A673 (cell line): ENCODE measurements around the gene STIM1. TPM values are rescaled to one million over a fixed set of nuclear protein-coding genes. Genes with fewer than 3 reads are reported as not detected.

Experiments used
- Bru-seq: library from RNA; stranded (reverse); fragments of 400-500 nt; gene quantifications from one replicate; lab custom pipeline; 2021; lab: Mats Ljungman, UMichigan
- BruChase-seq, 2 experiments: library from RNA; stranded (reverse); fragments of 400-500 nt; gene quantifications; one replicate each; lab custom pipeline; 2021; lab: Mats Ljungman, UMichigan
- BruUV-seq: library from RNA; stranded (reverse); fragments of 400-500 nt; replicated peaks from 2 replicates; lab custom pipeline; 2021; lab: Mats Ljungman, UMichigan
- CTCF ChIA-PET: fragments of 300-600 bp; sonication (Branson Sonifier 250); formaldehyde crosslinking; loops from one replicate; lab custom pipeline; 2022; ENCODE audit warnings: antibody characterized with exemption; lab: Charles Lee
- POLR2A ChIA-PET: fragments of 300-600 bp; sonication (Branson Sonifier 250); formaldehyde crosslinking; loops from one replicate; lab custom pipeline; 2022; ENCODE audit warnings: antibody characterized with exemption; ENCODE audit not compliant: low non-redundant PET; lab: Charles Lee
- DNase-seq: peaks from one replicate; pipeline ENCODE4 v3.0.0-alpha.2; 2015; ENCODE audit warnings: low spot score
- H3K27ac ChIP-seq: fragments of 200-600 bp; sonication (generic); 2 replicates; pipeline ENCODE4 v1.5.1; 2016; ENCODE audit warnings: mixed run types, low read depth, mild to moderate bottlenecking, mixed read lengths, antibody characterized with exemption, low read length; ENCODE audit not compliant: poor library complexity, severe bottlenecking
- H3K27me3 ChIP-seq: fragments of 200-600 bp; sonication (generic); replicated peaks from 2 replicates; pipeline ENCODE4 v1.6.1; 2017; ENCODE audit warnings: mixed run types, low read depth, mild to moderate bottlenecking, mixed read lengths, antibody characterized with exemption, low read length; ENCODE audit not compliant: insufficient read depth, poor library complexity
- H3K36me3 ChIP-seq: fragments of 200-600 bp; sonication (generic); 2 replicates; pipeline ENCODE4 v1.6.1; 2016; ENCODE audit warnings: mixed run types, mild to moderate bottlenecking, mixed read lengths, antibody characterized with exemption, low read length; ENCODE audit not compliant: insufficient read depth, poor library complexity, severe bottlenecking
- H3K4me1 ChIP-seq: fragments of 200-600 bp; sonication (generic); 2 replicates; pipeline ENCODE4 v1.6.1; 2017; ENCODE audit warnings: mixed run types, mild to moderate bottlenecking, mixed read lengths, antibody characterized with exemption, low read length; ENCODE audit not compliant: insufficient read depth, poor library complexity, severe bottlenecking
- H3K4me3 ChIP-seq: fragments of 200-600 bp; sonication (generic); 2 replicates; pipeline ENCODE4 v1.5.1; 2016; ENCODE audit warnings: low read depth, mixed run types, mild to moderate bottlenecking, mixed read lengths, low read length; ENCODE audit not compliant: poor library complexity, severe bottlenecking
- H3K9me3 ChIP-seq: fragments of 200-600 bp; sonication (generic); 2 replicates; pipeline ENCODE4 v1.6.1; 2016; ENCODE audit warnings: mixed run types, low read depth, mild to moderate bottlenecking, mixed read lengths, antibody characterized with exemption, low read length; ENCODE audit not compliant: poor library complexity, severe bottlenecking
- EZH2 ChIP-seq: fragments of 200-600 bp; sonication (generic); IDR thresholded peaks from 2 replicates; pipeline ENCODE4 v1.6.1; 2017; ENCODE audit warnings: borderline replicate concordance, low read depth, mild to moderate bottlenecking, mixed read lengths, antibody characterized with exemption, low read length; ENCODE audit not compliant: poor library complexity, severe bottlenecking
- intact Hi-C: fragments of 100-400 bp; cut with micrococcal nuclease; formaldehyde crosslinking; loops from one replicate; pipeline ENCODE4 v1.10.0; 2022; ENCODE audit not compliant: unreplicated experiment
- long read RNA-seq: library from polyadenylated mRNA; stranded (forward); transcript quantifications from one replicate; pipeline ENCODE4 v2.0.0, GENCODE V29; 2022
- total RNA-seq: library from RNA; stranded (reverse); gene quantifications from 2 replicates; pipeline ENCODE4 v1.2.3, GENCODE V29; 2021
- TF ChIP-seq, protein P1 (sequence below): fragments of 300-800, 200-600 bp; sonication (generic); conservative IDR thresholded peaks from 2 replicates; pipeline ENCODE4 v1.5.1; 2017; ENCODE audit warnings: low read depth, mild to moderate bottlenecking, antibody characterized with exemption, low read length, moderate library complexity, mixed read lengths

STIM1 gene
- total RNA-seq: 14.2 and 18.6 TPM in 2 replicates
- Bru-seq, nascent RNA: percentile 54 among the genes with signal in this experiment
- BruChase-seq, experiment 1, labeled RNA remaining after a 2-hour chase: percentile 49 among the genes with signal in this experiment
- BruChase-seq, experiment 2, labeled RNA remaining after a 6-hour chase: percentile 55 among the genes with signal in this experiment
- long read RNA-seq, full-length matches to known transcripts: 11 of 15 reads
- long read RNA-seq, partial matches to known transcripts: 1 of 15 reads
- long read RNA-seq, other reads (novel, unspliced or antisense): 3 of 15 reads

DNA sequence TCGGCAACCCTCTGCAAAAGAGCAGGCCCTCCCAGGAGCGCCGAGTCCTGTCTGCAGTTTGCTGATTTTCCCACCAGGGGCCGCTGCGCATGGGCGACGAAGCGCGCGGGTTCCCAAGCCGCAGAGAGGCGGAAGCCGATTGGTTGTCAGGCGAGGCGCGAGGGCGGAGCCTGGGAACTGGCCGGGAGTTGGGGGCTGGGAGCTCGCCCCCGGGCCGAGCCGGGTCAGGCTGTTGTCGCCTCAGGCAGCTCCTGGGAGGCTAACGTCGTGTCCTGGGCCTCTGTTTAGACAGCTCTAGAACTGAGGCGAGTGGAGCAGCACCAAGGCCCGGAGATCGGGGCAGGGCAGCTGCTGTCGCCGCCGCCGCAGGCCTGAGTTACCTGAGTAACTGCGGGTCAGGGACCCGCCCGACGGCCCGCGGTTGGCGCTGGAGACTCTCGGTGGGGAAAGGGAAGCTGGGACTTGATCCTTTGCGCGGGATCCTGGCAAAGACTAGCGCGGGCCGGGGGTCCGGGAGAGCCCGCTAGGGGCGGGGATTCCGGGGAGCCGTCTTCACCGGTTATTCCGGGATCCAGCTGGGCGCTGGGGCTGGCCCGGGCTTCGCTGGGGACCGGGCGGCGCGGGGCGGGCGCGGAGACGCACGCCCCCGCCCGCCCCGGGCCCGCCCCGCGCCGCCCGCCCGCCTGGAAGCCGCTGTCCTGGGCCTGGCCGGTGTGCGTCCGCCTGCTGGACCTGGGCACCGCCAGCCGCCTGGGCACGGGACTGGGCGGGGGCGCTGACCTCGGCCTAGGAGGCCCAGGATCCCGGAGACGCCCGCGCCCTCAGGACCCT is at the start of gene STIM1:
Gene STIM1 (plus strand): TSS at position 688 of the 831 bp plus-strand sequence. CDS start 607 bp downstream, outside the sequence.
- Histone ChIP-seq H3K9me3 (no peaks in the 10 kb centered on the region), H3K36me3 (no peaks in the 10 kb centered on the region), H3K4me3 (peak within 1 kb of the TSS; percentile 97), H3K27ac (peak within 1 kb of the TSS; percentile 66), H3K27me3 (no peaks in the 10 kb centered on the region), H3K4me1 (peaks cover 20% of the 10 kb centered on the region)
- BruUV-seq: no TSS peak
- ChIA-PET CTCF (interaction anchor here (0.6 to 2.2 kb wide), 8 partner anchors 9 to 218 kb away, joined by 3 to 31 read pairs (median 5); partner anchors contain the start of gene RHOG), POLR2A (no interaction called here)
- TF ChIP-seq, protein P1, sequence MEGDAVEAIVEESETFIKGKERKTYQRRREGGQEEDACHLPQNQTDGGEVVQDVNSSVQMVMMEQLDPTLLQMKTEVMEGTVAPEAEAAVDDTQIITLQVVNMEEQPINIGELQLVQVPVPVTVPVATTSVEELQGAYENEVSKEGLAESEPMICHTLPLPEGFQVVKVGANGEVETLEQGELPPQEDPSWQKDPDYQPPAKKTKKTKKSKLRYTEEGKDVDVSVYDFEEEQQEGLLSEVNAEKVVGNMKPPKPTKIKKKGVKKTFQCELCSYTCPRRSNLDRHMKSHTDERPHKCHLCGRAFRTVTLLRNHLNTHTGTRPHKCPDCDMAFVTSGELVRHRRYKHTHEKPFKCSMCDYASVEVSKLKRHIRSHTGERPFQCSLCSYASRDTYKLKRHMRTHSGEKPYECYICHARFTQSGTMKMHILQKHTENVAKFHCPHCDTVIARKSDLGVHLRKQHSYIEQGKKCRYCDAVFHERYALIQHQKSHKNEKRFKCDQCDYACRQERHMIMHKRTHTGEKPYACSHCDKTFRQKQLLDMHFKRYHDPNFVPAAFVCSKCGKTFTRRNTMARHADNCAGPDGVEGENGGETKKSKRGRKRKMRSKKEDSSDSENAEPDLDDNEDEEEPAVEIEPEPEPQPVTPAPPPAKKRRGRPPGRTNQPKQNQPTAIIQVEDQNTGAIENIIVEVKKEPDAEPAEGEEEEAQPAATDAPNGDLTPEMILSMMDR: peak; percentile 92
- no peak for TF ChIP-seq EZH2
- DNase-seq: peak; percentile 95
- intact Hi-C loops: loop anchor here (1.0 kb wide), 1 partner anchor 217 kb away; no protein-coding TSS in a partner anchor

DNA sequence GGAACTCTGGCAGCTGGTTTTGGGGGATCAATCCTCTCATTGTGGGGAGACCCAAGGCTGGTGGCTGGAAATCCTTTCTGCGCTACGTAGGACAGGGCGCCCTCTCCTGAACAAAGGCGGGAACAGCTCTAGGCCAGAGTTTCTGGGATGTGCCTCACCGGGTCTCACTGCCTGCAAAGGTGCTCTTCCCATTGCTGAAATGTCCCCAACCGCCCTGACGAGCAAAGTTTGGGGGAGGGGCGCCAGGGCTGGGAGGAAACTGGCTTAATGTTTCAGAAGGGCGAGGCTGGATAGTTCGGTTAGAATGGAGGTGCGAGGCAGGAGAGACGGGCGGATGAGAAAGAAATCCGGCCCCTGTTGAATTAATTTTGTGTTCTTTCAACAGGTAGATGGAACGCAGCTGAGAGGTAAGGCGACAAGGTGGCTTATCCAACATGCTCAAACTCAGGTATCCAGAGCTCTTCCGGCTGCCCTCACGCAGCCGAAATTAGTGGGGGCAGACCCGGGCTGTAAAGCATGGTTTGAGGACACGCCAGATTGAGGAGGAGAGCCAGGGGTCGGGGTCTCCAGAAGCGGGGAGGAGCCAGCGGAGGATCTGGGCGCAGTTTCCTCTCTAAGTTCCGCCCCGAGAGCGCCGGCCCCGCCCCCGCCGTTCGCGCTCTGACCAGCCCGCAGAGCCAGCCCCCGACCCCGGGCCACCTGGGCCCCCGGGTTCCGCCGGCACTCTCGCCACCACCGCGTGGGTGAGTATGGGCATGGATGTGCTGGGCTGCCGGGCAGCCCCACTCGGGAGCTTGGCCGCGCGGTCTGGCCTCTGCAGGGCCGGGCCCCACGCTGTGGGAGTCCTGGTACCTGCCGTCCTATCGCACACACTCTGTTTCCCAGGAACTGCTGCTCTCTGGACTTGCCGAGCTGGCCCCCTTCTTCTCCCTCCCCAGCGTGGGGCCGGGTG is 47.3 kb upstream of the STIM1 start, which contains the start of gene PGAP2:
Gene PGAP2 (plus strand): TSS at position 652 of the 952 bp plus-strand sequence. CDS start 2,700 bp downstream, outside the sequence.
- Histone ChIP-seq H3K27ac (peak within 1 kb of the TSS; percentile 32), H3K9me3 (no peaks in the 10 kb centered on the region), H3K4me3 (peak within 1 kb of the TSS; percentile 71), H3K36me3 (no peaks in the 10 kb centered on the region), H3K4me1 (peaks cover 5% of the 10 kb centered on the region), H3K27me3 (no peaks in the 10 kb centered on the region)
- ChIA-PET POLR2A (no interaction called here), CTCF (interaction anchor here (0.6 to 1.6 kb wide), 3 partner anchors 10 to 113 kb away, joined by 3 to 5 read pairs (median 3); partner anchors contain the start of gene NUP98)
- BruUV-seq: no TSS peak
- DNase-seq: peak; percentile 72
- TF ChIP-seq, protein P1: peak; percentile 82
- no peak for TF ChIP-seq EZH2
- intact Hi-C loops: no loop called here
